Kasumi-1 (cell line): Measurements from ENCODE around the gene PDCD5.
"Not testable (repeated sequence)": the region's sequence is repeated elsewhere in the genome, so short reads cannot be mapped to it uniquely, and the experiment has no call there.

ENCODE experiments used
- DNase-seq, 2 experiments: peaks; one replicate each; lab custom pipeline; 2025; lab: John Stamatoyannopoulos, UW

PDCD5 gene, protein sequence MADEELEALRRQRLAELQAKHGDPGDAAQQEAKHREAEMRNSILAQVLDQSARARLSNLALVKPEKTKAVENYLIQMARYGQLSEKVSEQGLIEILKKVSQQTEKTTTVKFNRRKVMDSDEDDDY

DNA sequence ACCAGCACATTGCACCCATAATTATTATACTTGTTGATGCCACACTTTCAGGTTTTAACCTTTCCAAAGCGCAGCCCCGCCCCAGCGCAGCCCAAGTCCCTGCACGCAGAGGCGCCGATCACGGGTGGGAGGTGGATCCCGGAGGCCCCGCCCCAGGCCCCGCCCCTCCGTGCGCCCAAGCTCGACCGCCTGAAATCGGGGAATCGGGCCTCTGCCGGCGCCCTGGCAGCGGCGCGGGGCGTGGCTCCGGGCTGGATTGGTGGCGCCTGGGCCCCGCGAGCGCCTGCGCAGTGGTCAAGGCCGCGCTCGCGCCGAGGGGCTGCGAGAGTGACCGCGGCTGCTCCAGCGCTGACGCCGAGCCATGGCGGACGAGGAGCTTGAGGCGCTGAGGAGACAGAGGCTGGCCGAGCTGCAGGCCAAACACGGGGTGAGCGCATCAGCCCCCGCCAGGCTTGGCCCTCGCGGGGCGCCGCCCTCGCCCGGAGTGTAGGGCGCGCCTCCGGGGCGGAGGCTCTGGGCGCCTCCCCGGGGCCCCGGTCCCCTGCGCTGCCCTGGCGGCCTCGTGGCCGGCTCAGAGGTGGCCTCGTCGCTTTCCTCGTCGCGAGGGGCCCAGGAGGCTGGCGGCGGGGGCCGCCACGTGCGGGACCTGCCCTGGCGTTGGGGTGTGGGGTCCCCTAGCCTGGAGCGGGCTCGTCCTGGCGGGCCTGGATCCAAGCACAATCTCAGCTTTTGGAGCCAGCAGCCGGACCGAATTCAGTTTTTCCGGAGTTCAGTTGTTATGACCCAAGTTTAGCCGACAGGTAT, at the start of gene PDCD5:
PDCD5 (plus strand) TSS at position 290 of the 804 bp plus-strand sequence; CDS start at position 362, 72 bp downstream.
- peak; percentile 84 to 89 for DNase-seq

DNA sequence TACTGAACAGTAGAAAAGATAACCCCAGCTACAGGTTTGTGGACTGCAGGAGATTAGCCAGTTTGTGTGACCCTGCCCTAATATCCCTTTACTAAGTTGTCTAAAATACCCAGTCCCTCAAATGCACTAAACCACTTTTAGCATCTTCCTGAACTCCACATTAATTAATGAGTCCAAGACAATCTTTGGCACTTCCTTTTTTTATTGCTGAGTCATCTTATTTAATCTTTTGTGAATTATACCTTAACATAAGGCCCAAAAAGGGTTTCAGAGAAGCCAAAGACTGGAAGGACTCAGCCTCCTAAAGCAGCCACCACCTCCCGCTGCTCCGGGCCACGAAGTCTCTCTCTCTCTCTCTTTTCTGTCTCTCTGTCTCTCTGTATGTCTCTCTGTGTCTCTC, 48.8 kb upstream of the PDCD5 start:
- peak; percentile 18 to 21 for DNase-seq

DNA sequence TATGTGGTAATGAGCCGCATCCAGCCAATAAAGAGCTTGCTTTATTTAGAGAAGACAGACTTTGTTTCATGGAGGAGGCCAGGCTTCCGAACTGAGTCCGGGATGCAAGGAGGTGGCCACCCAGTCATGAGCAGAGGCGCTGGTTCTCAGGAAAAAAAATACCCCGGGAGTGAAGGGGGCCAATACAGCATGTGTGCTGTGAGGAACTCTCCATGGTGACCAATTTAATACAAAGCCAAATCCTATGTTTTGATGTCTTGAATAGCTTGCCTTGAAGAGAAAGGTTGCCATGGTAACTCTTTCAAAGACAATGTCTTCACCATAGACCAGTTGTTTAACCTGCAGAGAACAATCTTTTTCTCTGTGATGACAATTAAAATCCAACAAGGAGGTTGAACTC, 43.4 kb upstream of the PDCD5 start:
- DNase-seq, result no peak

DNA sequence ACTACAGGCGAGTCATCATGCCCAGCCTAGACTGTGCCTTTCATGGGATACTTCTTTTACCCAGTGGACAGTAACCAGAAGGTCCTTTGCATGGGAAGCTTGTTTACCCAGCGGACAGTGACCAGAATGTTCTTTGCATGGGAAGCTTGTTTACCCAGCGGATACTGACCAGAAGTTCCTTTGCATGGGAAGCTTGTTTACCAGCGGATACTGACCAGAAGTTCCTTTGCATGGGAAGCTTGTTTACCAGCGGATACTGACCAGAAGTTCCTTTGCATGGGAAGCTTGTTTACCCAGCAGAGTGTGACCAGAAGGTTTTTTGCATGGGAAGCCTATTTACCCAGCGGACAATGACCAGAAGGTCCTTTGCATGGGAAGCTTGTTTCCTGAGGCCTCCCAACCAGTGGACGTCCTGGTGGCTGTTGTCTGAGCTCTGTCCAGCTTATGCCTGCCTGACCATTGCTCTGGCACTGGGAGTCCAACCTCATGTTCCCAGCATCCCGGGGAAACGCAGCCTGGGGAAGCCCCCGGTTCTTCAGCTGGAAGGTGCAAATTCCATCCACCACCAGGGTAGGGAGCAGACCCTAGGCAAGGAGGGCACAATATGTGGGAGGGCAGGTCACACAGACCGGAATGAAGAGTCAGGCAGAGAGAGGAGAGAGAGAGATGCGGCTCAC, 41.6 kb upstream of the PDCD5 start:
- DNase-seq, result no peak

DNA sequence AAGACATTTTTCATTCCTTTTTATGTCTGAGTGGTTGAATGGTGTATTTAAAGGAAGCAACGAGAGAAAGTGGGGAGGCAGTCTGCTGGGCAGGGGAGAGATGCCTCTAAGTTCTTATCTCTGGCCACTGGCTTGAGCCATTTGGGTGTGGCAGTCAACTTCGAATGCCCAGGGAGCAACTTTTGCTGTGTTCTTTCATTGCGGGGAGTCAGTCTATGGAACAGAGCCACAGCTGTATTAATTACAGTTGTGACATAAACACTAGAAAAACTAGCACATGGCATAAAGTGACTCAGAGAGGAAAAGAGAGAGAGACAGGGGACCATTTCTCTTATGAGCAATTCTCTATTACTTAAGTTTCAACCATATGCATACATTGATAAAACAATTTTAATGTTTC, 40.4 kb upstream of the PDCD5 start:
- no peak for DNase-seq

DNA sequence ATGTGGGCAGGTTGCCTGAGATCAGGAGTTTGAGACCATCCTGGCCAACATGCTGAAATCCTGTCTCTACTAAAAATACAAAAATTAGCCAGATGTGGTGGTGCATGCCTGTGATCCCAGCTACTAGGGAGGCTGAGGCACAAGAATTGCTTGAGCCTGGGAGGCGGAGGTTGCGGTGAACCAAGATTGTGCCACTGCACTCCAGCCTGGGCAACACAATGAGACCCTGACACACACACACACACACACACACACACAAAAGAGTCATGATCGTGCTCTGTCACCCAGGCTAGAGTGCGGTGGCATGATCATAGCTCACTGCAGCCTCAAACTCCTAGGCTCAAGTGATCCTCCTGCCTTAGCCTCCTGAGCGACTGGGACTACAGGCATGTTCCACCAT, 39.6 kb upstream of the PDCD5 start:
- not testable (repeated sequence) for DNase-seq

DNA sequence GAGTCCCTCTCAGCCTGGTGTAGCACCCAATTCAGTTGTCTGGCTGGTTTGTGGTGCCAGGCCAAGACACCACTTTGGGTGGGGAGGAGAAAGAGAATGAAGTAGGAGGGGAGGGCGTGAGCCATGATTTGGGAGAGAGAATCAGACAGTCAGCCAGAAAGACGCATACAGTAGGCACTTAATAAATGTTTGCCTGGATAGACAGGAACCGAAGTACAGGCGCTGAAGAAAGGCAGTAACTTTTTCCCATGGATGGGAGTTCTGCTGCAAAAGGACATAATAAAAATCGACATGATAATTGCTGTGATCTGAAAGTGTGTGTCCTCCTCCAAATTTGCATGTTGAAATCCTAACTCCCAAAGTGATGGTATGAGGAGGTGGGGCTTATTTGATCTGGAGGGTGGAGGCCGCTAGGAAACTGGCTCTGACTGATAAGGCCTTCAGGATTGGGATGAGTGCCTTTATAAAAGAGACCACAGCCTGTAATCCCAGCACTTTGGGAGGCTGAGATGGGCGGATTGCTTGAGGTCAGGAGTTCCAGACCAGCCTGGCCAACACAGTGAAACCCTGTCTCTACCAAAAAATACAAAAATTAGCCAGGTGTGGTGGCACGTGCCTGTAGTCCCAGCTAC, 38.4 kb upstream of the PDCD5 start:
- DNase-seq, result no peak

DNA sequence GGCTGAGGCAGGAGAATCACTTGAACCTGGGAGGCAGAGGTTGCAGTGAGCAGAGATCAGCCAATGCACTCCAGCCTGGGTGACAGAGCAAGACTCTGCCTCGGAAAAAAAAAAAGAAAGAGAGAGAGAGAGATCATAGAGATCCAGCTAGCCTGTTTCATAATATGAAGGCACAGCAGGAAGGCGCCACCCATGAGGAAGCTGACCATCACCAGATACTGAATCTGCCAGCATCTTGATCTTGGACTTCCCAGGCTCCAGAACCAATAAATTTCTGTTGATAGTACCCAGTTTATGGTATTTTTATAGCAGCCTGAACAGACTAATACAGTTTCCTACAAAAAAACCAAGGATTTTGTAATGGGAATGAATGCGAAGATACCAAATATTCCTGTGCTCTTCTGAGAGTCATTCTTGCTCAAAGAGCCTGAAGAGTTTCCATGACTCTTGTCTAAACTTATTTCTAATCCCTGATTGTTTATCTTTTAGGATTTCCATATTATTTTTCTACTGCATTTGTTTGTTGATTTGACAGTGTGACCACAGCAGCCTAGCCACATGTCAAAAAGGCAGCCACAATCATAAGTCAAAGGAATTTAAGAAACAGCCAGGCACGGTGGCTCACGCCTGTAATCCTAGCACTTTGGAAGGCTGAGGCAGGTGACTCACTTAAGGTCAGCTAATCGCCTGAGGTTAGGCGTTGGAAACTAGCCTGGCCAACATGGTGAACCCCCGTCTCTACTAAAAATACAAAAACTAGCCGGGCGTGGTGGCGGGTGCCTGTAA, 37.7 kb upstream of the PDCD5 start:
- DNase-seq, result no peak

DNA sequence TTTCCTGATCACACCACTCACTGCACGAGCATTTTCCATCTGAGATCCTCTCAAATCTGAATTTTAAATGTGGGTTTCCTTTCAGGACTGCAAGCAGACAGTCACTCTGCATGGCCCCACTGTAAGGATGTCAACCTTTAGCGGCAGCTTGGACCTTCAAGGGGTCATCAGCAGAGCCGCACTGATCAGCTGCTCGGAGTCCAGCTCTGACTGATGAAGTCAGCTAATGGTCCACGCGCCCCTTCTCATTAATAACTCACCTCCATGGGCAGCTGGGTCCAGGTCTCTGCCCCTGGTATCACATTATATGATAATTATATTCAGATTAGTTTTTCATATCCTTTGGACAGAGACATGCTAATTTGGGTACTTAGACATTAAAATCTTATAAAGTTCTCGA, 36.1 kb upstream of the PDCD5 start:
- no peak for DNase-seq

DNA sequence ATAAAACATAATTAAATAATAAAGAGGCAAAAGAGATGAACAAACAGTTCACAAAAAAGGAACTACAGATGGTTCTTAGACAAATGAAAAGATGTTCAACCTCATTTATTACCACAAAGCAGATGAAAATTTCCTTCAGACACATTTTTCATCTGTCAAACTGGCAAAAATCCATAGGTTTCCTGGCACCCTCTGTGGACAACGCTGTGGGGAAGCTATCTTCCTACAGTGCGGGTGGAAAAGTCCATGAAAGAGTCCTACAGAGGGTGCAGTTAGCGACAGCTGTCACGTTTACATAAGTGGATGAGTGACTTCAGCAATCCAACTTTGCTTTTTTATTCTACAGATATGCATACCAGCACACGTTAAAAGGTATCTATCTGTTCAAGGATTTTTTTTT, 30.3 kb upstream of the PDCD5 start:
- DNase-seq, result no peak

DNA sequence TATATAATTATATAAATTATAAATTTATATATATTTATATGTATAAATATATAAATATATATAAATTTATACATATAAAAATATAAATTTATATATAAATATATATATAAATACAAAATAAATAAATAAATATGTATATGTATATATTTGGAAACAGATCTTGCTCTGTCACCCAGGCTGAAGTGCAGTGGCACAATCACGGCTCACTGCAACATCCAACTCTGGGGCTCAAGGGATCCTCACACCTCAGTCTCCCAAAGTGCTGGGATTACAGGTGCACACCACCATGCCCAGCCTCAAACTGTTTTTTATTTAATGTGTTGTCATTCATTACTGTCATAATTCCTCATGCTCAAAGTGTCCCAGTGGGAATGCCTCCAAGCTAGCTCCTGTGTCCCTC, 25.2 kb upstream of the PDCD5 start:
- DNase-seq, result no peak

DNA sequence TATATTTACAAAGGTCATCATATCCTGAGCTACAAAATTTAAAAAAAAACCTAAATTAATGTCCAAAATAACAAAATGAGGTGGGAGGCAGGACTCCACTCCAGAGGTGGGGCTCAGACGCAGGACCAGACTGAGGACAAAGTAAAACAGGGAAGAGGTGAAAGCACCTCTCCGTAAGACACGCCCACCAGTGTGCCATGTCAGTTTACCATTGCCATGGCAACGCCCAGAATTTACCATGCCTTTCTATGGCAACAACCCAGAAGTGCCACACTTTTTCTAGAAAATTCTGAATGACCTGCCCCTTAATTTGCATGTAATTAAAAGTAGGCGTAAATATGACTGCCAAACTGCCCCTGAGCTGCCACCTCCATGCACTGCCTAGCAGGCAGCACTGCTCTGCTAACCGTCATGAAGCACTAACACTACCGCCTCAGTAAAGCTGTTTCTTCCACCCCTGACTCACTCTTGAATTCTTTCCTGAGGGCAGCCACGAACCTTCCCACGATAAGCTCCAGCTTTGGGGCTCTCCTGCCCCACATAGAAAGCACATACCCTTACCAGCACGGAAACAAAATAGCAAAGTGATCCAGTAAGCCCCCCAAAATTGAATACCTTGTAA, 22.3 kb upstream of the PDCD5 start:
- no peak for DNase-seq

DNA sequence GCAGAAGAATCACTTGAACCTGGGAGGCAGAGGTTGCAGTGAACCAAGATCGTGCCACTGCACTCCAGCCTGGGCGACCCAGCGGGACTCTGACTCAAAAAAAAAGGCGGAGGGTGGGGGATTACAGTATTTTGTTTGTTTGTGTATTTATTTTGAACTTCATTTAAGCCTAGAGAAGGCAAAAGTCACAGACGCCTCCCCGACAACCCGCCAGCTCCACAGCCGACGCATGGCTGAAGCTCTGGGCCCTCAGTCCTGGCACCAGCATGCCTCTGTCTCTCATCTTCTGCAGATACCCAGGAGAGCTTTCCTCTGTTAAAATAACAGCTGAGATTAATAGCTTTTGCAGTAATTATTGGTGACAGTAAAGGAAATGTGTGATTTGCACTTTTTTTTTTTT, 17.2 kb upstream of the PDCD5 start:
- DNase-seq, result no peak

DNA sequence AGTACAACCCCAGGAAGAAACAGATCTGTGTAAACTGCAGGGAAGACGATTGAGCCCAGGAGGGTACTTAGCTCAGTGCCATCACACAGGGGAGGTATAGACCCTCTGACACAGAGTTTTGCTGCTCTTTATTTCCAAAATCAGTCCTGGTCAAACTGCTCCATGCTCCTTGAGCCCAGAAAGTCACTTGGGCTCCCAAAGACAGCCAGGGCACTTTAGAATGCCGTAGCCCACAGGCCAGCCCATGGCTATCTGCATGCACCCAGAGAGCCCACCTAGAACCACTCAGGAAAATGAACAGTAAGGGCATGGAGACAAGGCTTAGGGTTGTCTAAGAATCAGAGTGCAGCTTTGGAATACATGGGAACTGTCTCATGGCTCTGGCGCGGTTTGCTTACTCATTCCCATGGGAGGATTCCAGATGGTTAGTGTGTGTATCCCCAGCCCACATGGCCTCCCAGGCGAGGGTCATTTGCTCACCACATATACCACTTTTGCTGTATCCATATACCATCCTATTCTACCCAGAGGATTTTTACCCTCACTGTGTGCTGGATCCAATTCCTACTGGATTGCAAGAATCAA, 14.7 kb upstream of the PDCD5 start:
- DNase-seq, result no peak

DNA sequence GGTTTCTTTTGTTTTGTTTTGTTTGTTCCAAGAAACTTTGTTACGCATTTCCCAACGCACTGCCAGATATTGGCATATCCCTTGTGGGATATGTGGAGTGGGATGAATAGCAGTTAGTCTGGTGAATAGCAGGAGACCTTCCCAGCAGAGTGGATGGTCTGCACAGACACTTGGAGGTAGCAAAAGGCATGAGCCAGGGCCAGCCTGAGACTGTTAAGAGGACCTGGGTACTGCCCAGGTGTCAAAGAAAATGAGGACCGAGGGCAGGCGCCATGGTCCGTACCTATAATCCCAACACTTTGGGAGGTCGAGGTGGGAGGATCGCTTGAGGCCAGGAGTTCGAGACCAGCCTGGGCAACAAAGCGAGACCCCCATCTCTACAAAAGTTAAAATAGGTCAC, 13.5 kb upstream of the PDCD5 start:
- DNase-seq, result no peak

DNA sequence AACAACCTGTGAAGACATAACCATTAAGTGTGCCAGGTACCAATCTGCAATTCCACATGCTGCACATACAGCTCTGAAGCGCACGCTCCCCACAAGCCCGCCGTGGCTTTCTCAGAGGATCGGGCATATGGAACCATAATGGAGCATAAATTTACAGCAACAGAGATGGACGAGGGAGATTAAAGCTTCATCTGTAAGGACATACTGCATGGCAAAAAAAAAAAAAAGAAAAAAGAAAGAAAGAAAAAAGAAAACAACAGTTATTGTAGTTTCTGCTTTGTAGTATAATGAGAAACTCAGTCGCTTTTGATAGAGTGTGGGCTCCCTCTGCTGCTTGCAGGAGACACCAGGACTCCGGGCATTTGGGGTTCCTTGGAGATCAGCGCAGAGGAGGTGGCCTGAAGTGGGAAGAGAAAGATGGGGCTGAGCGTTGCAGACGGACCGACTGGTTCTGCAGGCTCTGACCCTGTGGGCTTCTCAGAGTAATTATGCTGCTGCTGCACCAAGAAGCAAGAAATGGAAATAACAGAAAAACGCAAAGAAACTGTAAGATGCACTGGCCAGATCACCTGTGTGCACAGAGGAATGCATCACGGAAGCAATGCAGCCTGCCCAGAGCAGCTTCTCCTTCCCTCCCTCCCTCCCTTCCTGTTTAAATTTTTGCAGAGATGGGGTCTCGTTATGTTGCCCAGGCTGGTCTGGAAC, 10.8 kb upstream of the PDCD5 start:
- DNase-seq, result peak; percentile 73 to 89

DNA sequence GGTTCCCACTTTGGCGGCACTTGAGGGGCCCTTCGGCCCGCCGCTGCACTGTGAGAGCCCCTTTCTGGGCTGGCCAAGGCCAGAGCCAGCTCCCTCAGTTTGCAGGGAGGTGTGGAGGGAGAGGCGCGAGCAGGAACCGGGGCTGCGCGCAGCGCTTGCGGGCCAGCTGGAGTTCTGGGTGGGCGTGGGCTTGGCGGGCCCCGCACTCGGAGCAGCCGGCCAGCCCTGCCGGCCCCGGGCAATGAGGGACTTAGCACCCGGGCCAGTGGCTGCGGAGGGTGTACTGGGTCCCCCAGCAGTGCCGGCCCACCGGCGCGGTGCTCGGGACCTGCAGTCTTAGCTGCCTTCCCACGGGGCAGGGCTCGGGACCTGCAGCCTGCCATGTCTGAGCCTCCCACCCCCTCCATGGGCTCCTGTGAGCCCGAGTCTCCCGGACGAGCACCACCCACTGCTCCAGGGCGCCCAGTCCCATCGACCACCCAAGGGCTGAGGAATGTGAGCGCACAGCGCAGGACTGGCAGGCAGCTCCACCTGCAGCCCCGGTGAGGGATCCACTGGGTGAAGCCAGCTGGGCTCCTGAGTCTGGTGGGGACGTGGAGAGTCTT, 9.4 kb upstream of the PDCD5 start:
- not testable (repeated sequence) for DNase-seq

DNA sequence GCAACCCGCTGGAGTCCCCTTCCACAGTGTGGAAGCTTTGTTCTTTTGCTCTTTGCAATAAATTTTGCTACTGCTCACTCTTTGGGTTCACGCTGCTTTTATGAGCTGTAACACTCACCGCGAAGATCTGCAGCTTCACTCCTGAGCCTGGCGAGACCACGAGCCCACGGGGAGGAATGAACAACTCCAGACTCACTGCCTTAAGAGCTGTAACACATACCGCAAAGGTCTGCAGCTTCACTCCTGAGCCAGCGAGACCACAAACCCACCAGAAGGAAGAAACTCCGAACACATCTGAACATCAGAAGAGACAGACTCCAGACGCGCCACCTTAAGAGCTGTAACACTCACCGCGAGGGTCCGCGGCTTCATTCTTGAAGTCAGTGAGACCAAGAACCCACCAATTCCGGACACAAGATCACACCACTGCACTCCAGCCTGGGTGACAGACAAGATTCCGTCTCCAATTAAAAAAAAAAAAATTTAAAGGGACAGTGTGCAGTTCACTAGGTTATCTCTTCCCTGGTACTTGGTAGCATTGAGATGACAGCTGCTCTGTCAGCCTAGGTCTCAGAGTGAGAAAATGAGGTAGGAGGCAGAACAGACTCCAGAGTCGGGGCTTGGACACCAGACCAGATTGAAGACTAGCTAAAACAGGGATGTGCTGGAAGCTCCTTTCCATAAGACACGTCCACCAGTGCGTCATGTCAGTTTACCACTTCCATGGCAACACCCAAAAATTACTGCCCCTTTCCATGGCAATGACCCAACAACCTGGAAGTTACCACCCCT, 8.1 kb upstream of the PDCD5 start:
- DNase-seq, result not testable (repeated sequence)

DNA sequence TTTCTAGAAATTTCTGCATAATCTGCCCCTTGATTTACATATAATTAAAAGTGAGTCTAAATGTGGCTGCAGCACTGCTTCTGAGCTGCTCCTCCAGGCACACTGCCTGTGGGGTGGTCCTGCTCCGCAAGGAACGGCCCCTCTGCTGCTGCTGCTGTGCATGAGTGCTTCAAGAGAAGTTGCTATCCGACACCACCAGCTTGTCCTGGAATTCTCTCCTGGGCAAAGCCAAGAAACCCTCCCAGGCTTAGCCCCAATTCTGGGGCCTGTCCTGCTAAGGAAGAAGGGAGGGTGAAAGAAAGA, 7.5 kb upstream of the PDCD5 start:
- DNase-seq, result no peak

DNA sequence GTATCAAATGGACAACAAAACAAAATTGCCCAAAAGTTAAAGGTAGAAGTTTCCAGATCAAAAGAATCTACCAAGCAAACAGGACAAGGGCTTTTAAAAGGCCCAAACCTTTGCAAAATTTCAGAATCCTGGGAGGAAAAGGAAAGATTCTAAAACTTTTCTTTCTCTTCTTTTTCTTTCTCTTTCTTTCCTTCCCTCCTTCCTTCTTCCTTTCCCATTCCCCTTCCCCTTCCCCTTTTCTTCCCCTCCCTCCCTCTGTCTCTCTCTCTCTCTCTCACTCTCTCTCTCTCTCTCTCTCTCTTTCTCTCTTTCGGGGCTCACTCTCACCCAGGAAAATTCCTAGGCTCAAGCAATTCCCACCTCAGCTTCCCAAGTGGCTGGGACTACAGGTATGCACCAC, 4.2 kb upstream of the PDCD5 start:
- DNase-seq, result no peak
